Thyroid gland (tissue), 4 donors: ENCODE results near the gene FAM120A. TPM values are rescaled to one million over a fixed set of nuclear protein-coding genes. Genes with fewer than 3 reads are reported as not detected.

Experiments used
- DNase-seq, 2 donors: peaks; one replicate each; pipeline ENCODE4 v3.0.0-alpha.2; 2019
- H3K27ac ChIP-seq, 3 donors: fragments of 200-600 bp; sonication (generic); 1 replicate in 2 of 3; 2 replicates in 1 of 3; pipeline ENCODE4 v1.5.1; 2016 to 2019; ENCODE audit warnings: mild to moderate bottlenecking in 1 of 3, moderate library complexity in 1 of 3
- H3K27me3 ChIP-seq: fragments of 200-600 bp; sonication (generic); one replicate; pipeline ENCODE4 v1.5.1; 2019
- H3K36me3 ChIP-seq, 2 donors: fragments of 200-600 bp; sonication (generic); one replicate each; pipeline ENCODE4 v1.5.1; 2016 to 2019
- H3K4me1 ChIP-seq, 2 donors: fragments of 200-600 bp; sonication (generic); one replicate each; pipeline ENCODE4 v1.5.1; 2017 to 2019
- H3K4me3 ChIP-seq, 3 donors: fragments of 200-600 bp; sonication (generic); replicated peaks in 1 of 3; 1 replicate in 2 of 3; 2 replicates in 1 of 3; pipeline ENCODE4 v1.5.1; 2016; ENCODE audit warnings: mild to moderate bottlenecking in 1 of 3
- H3K9me3 ChIP-seq: fragments of 200-600 bp; sonication (generic); one replicate; pipeline ENCODE4 v1.5.1; 2017
- POLR2A ChIP-seq, 2 donors: fragments of 450-650 bp; IDR thresholded peaks; one replicate each; pipeline ENCODE4 v1.6.1; 2017; ENCODE audit warnings: antibody characterized with exemption in 2 of 2, mild to moderate bottlenecking in 2 of 2, moderate library complexity in 1 of 2
- WGBS, 2 donors: methylation state at CpG; one replicate each; pipeline ENCODE4 v1.1.5; 2017; 5-methylcytosine and 5-hydroxymethylcytosine counted together
- intact Hi-C: fragments of 100-400 bp; cut with DNase I; formaldehyde crosslinking; loops from one replicate; pipeline ENCODE4 v1.15.1; 2023
- total RNA-seq, 4 donors: library from RNA; depleted of rRNA; stranded (reverse); fragments of >200 nt; gene quantifications; one replicate each; pipeline ENCODE4 v1.2.3, GENCODE V29; 2016
- TF ChIP-seq, protein P1 (sequence below), 6 experiments: fragments of 200-600 bp in 3 of 6; fragments of 450-650 bp in 3 of 6; sonication (generic) in 3 of 6; IDR thresholded peaks; one replicate each; pipeline ENCODE4 v1.5.1; 2016 to 2019; ENCODE audit warnings: antibody characterized with exemption in 6 of 6, mild to moderate bottlenecking in 2 of 6, inconsistent platforms in 1 of 6, moderate library complexity in 1 of 6

FAM120A gene
- total RNA-seq, 4 donors from 2014 or later = 78.1 to 118 (median 111) TPM

DNA sequence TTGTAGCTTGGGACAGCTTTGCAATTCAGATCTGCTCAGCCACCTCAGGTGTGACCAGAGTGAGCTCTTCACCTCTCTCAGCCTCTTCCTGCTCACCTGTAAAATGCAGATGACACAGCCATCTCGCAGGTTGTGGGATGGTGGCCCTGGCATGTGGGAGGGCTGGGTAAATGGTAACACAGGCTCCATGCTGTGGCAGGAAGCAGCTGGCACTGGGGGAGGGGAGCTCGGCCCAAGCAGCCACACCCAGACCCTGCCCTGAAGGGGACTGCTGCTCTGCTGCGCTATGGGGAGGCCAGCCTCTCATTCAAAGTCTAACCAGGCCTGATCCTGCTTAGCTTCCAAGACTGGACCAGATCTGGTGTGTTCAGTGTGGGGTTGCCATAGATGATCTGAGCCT lies 149.0 kb downstream of the FAM120A start:
- Histone ChIP-seq H3K4me1 (peaks cover 6 to 32% of the 10 kb centered on the region in 2 donors), H3K27me3 (no peaks in the 10 kb centered on the region), H3K27ac (no peak overlapping the region), H3K4me3 (no peak overlapping the region), H3K9me3 (no peaks in the 10 kb centered on the region), H3K36me3 (no peaks in the 10 kb centered on the region)
- intact Hi-C loops = no loop called here
- no peak for TF ChIP-seq POLR2A (IDR thresholded peaks at IDR 0.05)
- TF ChIP-seq, protein P1, sequence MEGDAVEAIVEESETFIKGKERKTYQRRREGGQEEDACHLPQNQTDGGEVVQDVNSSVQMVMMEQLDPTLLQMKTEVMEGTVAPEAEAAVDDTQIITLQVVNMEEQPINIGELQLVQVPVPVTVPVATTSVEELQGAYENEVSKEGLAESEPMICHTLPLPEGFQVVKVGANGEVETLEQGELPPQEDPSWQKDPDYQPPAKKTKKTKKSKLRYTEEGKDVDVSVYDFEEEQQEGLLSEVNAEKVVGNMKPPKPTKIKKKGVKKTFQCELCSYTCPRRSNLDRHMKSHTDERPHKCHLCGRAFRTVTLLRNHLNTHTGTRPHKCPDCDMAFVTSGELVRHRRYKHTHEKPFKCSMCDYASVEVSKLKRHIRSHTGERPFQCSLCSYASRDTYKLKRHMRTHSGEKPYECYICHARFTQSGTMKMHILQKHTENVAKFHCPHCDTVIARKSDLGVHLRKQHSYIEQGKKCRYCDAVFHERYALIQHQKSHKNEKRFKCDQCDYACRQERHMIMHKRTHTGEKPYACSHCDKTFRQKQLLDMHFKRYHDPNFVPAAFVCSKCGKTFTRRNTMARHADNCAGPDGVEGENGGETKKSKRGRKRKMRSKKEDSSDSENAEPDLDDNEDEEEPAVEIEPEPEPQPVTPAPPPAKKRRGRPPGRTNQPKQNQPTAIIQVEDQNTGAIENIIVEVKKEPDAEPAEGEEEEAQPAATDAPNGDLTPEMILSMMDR (IDR thresholded peaks at IDR 0.05) = no peak
- no peak for DNase-seq
- 58 to 75% methylated on average over 2 to 3 of the region's 3 CpGs for WGBS, 2 donors

DNA sequence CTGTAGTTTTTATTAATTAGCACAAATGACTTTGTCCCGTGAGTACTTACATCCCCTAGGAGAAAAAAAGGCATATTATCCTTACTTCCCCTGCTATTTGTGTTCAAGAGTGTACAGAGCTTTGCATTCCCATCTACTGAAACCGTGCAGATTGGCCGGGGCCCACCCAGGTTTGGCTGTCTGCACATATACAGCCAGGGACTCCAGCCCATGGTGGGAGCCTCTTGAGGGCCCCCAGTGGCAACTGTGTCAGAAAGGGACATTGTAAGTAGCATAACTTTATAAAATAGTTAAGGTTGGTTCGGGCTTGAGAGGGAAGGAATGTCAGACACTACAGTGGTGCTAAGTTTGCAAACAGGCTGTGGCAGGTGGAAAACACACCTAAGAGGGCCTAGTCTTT lies 149.6 kb downstream of the FAM120A start:
- 76% methylated on average over 4 of the region's 4 CpGs for WGBS, 2 donors
- no peak for TF ChIP-seq POLR2A (IDR thresholded peaks at IDR 0.05)
- TF ChIP-seq, protein P1 (IDR thresholded peaks at IDR 0.05) = no peak
- DNase-seq = no peak
- Histone ChIP-seq H3K27ac (no peak overlapping the region), H3K27me3 (no peaks in the 10 kb centered on the region), H3K36me3 (no peaks in the 10 kb centered on the region), H3K4me3 (no peak overlapping the region), H3K9me3 (no peaks in the 10 kb centered on the region), H3K4me1 (peaks cover 6 to 32% of the 10 kb centered on the region in 2 donors)
- intact Hi-C loops = no loop called here

DNA sequence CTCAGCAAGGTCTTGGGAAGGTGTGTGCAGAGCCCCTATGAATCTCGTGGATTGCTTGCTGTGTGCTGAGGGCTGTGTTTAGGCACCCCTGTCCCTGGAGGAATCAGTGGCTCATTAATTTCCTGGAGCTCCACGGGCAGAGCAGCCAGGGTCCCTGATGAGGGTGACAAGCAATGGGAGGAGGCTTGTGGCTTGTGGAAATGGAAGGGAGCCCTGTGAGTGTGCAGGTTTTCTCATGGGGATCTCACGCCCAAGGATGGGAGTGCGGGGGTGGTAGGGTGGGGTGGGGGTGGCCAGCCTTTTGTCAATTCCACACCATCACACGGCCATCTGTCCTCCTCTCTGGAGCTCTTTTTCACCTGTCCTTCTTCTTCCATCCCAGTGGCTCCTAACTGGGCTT lies 150.2 kb downstream of the FAM120A start:
- no peak for DNase-seq
- Histone ChIP-seq H3K27me3 (no peaks in the 10 kb centered on the region), H3K4me3 (no peak overlapping the region), H3K9me3 (no peaks in the 10 kb centered on the region), H3K27ac (no peak overlapping the region), H3K4me1 (peaks cover 6 to 29% of the 10 kb centered on the region in 2 donors), H3K36me3 (no peaks in the 10 kb centered on the region)
- 77 to 87% methylated on average over 5 of the region's 5 CpGs for WGBS, 2 donors
- intact Hi-C loops = no loop called here
- TF ChIP-seq POLR2A (IDR thresholded peaks at IDR 0.05) = no peak
- TF ChIP-seq, protein P1 (IDR thresholded peaks at IDR 0.05) = no peak

DNA sequence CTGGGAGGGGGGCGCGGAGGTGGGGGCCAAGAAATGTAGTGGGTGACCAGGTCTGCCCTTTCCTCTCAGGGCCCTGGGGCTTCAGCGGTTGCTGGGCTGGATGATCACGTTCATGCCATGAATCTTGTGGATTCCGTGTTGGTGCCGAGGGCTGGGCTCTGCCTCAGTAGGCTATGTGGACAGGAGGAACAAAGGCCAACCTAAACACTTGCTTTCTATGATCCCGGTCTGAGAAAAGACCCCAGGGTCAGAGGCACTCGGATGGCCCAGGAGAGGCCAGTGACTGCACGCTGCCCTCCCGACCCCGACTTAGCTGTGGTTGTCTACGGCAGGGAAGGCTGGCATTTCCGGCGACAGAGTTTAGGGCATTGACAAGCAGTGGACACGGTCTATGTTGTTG lies 151.5 kb downstream of the FAM120A start:
- H3K9me3 ChIP-seq = no peaks in the 10 kb centered on the region
- DNase-seq = no peak
- intact Hi-C loops = no loop called here
- H3K27ac ChIP-seq = no peak overlapping the region
- WGBS, 2 donors = 90 to 93% methylated on average over 15 of the region's 15 CpGs
- no peaks in the 10 kb centered on the region for H3K36me3 ChIP-seq
- no peak overlapping the region for H3K4me3 ChIP-seq
- no peak for TF ChIP-seq POLR2A (IDR thresholded peaks at IDR 0.05)
- TF ChIP-seq, protein P1 (IDR thresholded peaks at IDR 0.05) = no peak
- peaks cover 3 to 19% of the 10 kb centered on the region in 2 donors for H3K4me1 ChIP-seq
- H3K27me3 ChIP-seq = no peaks in the 10 kb centered on the region

DNA sequence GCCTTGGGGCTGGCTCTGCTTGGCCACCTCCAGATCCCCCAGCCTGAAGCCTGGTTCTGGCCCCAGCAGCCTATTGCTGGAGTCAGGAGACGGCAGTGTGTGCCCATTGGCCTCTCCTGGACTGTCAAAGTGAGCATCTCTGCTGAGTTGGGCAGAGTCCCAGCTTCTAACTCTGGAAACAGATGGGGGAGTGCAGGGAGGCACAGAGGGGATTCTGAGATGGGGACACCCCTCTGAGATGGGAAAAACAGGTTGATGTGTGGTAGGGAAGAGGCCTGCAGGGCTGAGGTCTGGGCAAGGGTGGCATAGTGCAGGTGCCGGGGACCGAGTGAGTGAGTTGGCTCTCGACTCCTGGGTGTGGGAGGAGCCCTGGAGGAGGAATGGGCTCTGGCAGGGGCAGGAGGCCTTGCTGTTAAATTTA lies 152.4 kb downstream of the FAM120A start:
- H3K27ac ChIP-seq = no peak overlapping the region
- H3K4me3 ChIP-seq = no peak overlapping the region
- H3K9me3 ChIP-seq = no peaks in the 10 kb centered on the region
- no peak for TF ChIP-seq POLR2A (IDR thresholded peaks at IDR 0.05)
- TF ChIP-seq, protein P1 (IDR thresholded peaks at IDR 0.05) = no peak
- peaks cover 3 to 19% of the 10 kb centered on the region in 2 donors for H3K4me1 ChIP-seq
- intact Hi-C loops = no loop called here
- WGBS, 2 donors = 81 to 95% methylated on average over 4 of the region's 4 CpGs
- DNase-seq = no peak
- no peaks in the 10 kb centered on the region for H3K27me3 ChIP-seq
- no peaks in the 10 kb centered on the region for H3K36me3 ChIP-seq
